K562 treated with DMSO at 1 percent for 48 hours (cell line): ENCODE measurements around the gene GPR65. TPM values are rescaled to one million over a fixed set of nuclear protein-coding genes. Genes with fewer than 3 reads are reported as not detected.

Experiments used
- total RNA-seq: library from RNA; unstranded; fragments of 300-600 nt; gene quantifications from 2 replicates; pipeline ENCODE4 v1.2.3, GENCODE V29; 2022; ENCODE audit warnings: low replicate concordance; ENCODE audit errors: extremely low read depth

The GPR65 gene
- total RNA-seq, result not detected in 2 replicates

GRCh38 chr14:88005050-88005481 is at the start of gene GPR65:
Gene GPR65, plus strand, starts transcription at chr14:88005135. Its CDS starts 5,713 bp downstream, at chr14:88010848.

GRCh38 chr14:87992718-87993628 is 12.0 kb upstream of the GPR65 start, which contains the start of gene GALC:
Gene GALC, minus strand, starts transcription at chr14:87993182. Its CDS starts 18 bp downstream, at chr14:87993164.

Other genes with a start within 250 kb of the GPR65 start
- gene GALC, start 12.0 kb upstream of the GPR65 start, total RNA-seq, result not detected in 2 replicates